Fibroblast of villous mesenchyme (primary cell): ENCODE measurements around the gene NDEL1. TPM values are rescaled to one million over a fixed set of nuclear protein-coding genes. Genes with fewer than 3 reads are reported as not detected.

Experiments used
- DNase-seq: peaks from one replicate; pipeline ENCODE4 v3.0.0-alpha.2; 2010; ENCODE audit warnings: low read depth
- H3K4me3 ChIP-seq: 2 replicates; pipeline ENCODE4 v1.5.1; 2011; ENCODE audit warnings: low read depth, mild to moderate bottlenecking, low read length
- total RNA-seq: library from RNA; depleted of rRNA; stranded (reverse); fragments of >200 nt; gene quantifications from 2 replicates; pipeline ENCODE4 v1.2.3, GENCODE V29; 2012
- TF ChIP-seq, protein P1 (sequence below): IDR thresholded peaks from 2 replicates; pipeline ENCODE4 v1.5.1; 2012; ENCODE audit warnings: low read depth, mild to moderate bottlenecking, low read length; ENCODE audit not compliant: insufficient read depth

The NDEL1 gene
- 79.6 and 87.7 TPM in 2 replicates for total RNA-seq

DNA sequence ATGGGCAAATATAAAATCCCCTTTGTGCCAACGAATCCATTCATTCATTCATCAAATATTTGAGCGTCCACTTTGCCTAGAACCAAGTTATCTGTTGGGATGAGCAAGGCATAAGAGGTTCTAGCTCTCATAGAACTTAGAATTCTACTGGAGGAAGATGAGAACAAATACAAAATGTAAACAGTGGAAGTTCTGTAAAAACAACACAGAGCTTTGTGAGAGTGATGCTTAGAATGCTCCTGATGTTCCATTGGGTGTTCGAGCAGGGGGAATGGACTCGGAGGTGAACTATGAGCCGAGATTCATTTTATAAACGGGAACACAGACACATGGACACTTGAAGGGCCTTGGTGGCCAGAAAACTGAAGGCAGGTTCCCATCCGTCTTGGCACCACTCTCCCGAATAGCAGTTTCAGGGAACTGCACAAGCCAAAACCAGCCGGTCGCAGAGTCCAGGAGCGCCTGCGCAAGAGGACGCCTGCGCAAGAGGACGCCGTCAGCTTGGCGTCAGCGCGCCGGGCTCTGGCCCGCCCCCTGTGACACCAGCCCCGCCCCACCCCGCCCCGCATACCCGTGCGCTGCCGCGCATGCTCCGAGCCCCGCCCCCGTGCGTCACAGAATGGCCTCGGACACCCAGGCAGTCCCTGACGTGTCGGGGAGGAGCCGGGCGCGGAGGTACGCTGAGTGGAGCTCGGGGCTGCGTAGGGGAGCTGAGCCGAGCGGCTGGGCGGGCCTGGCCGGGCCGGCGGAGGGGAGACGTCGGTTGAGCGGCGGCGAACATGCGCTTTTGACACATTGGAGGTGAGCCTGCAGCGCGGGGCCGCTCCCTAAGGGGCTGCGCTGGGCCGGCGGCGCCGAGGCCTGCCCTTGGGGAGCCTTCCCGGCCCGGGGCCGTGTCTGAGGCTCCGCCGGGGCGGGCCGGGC lies at the start of gene NDEL1:
NDEL1 (plus strand) TSS at position 640 of the 924 bp plus-strand sequence. CDS start 8,388 bp downstream, outside the sequence.
- DNase-seq: peak; percentile 98
- H3K4me3 ChIP-seq: peak within 1 kb of the TSS; percentile 75
- TF ChIP-seq, protein P1, sequence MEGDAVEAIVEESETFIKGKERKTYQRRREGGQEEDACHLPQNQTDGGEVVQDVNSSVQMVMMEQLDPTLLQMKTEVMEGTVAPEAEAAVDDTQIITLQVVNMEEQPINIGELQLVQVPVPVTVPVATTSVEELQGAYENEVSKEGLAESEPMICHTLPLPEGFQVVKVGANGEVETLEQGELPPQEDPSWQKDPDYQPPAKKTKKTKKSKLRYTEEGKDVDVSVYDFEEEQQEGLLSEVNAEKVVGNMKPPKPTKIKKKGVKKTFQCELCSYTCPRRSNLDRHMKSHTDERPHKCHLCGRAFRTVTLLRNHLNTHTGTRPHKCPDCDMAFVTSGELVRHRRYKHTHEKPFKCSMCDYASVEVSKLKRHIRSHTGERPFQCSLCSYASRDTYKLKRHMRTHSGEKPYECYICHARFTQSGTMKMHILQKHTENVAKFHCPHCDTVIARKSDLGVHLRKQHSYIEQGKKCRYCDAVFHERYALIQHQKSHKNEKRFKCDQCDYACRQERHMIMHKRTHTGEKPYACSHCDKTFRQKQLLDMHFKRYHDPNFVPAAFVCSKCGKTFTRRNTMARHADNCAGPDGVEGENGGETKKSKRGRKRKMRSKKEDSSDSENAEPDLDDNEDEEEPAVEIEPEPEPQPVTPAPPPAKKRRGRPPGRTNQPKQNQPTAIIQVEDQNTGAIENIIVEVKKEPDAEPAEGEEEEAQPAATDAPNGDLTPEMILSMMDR: no peak

DNA sequence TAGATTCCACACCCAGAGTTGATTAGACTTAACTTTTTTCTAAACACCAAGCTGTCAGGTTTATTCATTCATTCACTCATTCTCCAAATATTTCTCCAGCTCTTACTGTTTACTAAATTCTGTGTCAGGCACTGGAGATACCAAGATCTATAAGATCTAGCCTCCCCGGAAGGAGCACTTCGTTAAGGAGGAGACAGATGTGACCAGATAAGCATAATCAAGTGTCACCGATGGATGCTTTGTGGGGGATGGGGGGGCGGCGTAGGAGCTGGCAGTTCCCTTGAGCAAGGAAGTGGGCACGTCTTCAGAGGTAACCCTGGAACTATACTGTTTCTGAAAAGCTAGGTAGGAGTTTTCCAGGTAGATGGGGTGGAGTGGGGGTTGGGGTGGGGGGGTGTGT lies 48.8 kb upstream of the NDEL1 start:
- no peak for DNase-seq
- no peak overlapping the region for H3K4me3 ChIP-seq
- TF ChIP-seq, protein P1: no peak

DNA sequence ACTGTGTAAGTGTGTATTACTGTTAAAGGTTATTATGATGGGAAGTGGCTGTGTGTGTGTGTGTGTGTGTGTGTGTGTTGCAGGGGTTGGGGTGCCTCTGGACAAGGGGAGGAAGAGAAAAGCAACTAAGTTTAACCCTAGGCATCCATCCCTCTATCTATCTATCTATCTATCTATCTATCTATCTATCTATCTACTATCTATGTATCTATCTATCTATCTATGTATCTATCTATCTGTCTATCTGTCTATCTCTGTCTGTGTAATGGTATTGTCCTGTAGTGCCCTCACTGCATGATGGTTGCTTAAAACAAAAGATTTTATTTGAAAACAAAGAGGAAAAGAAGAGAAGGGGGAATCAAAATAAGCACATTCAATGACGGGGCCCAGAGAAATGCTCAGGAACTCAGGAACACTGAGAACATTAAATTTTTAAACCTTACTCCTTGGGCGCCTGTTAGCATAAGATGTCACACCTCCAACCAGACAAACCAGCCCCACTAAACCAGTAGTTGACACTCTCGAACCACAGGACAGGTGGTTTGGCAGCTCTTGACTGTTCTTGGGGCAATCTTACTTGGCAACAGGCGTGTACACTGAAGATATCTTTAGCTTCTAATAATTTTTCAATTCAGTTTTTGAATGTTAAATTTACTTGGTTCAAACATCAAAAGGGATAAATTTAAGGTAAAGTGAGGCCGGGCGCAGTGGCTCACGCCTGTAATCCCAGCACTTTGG lies 47.6 kb upstream of the NDEL1 start:
- no peak for DNase-seq
- no peak overlapping the region for H3K4me3 ChIP-seq
- TF ChIP-seq, protein P1: no peak

DNA sequence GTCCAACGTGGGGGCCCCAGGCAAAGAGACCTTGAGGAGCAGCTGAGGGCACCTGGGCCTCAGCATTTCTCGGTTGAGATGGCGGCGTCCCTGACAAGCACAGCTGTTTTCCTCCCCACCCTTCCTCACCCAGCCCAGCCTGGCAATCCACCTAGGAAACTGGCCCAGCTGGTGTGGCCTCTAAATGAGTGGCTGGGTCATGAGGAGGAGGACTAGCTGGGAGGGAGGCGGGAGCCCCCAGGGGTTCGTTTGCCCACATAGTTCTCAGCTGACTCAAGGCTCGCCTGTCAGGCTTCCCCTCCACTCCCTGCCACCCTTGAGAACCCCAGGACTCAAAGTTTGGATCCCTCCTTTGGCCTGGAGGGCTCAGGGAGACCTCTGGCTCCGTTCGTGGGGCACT lies 44.0 kb upstream of the NDEL1 start:
- no peak overlapping the region for H3K4me3 ChIP-seq
- TF ChIP-seq, protein P1: no peak
- no peak for DNase-seq

GRCh38 chr17:8392274-8392673 lies 43.4 kb upstream of the NDEL1 start:
- TF ChIP-seq, protein P1: no peak
- DNase-seq: no peak
- no peak overlapping the region for H3K4me3 ChIP-seq

DNA sequence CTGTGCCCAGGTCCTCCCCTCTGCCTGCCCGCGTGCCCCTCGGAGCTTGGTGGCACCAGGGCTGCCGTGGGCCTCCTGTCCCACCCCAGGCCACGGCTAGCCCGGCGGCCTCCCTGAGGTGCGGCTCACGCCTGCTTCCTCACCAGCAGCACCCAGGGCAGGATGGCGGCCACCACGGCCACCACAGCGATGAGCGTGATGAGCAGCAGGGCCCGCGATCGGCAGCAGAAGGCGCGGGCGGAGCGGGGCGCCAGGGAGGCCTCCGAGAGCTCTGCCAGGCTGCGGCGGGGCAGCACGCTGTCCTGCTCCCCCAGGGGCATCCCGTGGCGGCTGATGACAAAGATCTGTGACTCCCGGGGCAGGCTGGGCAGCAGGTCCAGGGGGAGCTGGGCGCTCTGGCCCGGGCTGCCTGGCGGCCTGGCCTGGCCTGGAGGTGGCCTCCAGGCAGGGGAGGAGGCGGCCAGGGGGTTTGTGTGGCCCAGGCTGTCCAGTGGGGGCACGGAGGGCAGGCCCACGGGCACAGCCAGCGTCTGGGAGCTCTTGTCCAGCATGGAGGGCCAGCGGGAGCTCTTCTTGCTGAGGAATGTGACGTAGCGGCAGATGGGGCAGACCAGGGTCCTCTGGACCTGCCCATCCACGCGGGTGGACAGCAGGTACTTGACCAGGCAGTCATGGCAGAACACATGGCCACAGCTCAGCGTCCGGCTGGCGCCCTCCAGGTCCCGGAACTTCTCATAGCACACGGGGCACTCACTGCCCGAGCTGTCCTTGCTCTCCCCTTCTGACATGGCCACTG lies 42.8 kb upstream of the NDEL1 start:
- H3K4me3 ChIP-seq: no peak overlapping the region
- DNase-seq: no peak
- TF ChIP-seq, protein P1: no peak
